Stimulated activated CD4-positive, alpha-beta T cell treated with anti-CD3 and anti-CD28 coated beads, Interleukin-4, amount 100 ng/mL, for 4 hours (primary cell): ENCODE measurements around the gene APELA.
"Not testable (repeated sequence)": the region's sequence is repeated elsewhere in the genome, so short reads cannot be mapped to it uniquely, and the experiment has no call there.

Experiments used
- DNase-seq, 2 experiments: peaks; one replicate each; pipeline ENCODE4 v3.0.0-alpha.2; 2020

Gene APELA, protein sequence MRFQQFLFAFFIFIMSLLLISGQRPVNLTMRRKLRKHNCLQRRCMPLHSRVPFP

DNA sequence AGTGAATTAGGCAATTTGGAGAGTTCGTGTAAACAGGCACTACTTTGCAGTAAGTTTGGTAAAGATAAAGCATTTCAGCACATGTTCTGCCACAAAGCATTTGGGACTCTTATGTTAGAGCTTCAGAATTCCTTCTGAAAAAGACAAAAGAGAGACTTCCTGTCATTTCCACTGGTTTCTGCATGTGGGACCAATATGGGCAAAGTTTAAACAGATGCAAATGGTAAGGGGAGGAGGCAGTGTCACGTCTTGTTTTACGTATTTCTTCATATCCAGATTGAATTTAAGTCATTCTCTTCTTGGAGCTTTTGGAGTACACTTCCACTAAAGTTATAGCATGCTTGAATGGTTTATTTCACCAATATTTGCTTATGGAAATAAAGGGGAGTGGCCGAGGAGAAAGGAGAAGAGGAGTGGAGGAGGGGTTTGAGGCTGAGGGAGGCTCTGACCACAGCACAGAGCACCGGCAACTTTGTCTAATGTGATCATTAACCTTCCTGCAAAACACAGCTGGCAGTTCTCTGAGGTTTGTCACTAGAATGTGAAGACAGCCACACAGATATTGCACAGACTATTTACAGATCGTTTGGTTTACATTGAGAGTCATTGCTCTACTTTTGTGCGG lies at the start of gene APELA:
Gene APELA, plus strand, starts transcription at position 479 of the 625 bp plus-strand sequence. CDS start 154 bp downstream, outside the sequence.
- DNase-seq = no peak

DNA sequence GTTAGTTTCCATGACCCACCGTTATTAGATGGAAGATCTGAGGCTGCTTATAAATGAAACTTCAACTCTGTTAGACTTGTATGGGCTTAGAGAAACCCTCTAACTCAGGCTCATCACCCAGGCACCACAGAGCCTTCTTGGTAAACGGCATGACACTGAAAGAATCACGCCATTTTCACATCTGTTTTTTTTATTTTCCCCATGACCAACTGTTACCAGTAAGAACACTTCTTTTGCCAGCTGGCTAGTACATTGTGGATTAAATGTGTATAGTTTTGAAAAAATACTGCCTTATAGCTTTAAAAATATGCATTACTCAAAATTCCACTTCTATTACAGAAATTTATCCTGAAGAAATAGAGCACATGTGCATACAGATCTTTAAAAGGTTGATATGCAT lies 48.0 kb upstream of the APELA start:
- no peak for DNase-seq

GRCh38 chr4:164846566-164846965 lies 30.4 kb upstream of the APELA start:
- no peak for DNase-seq

GRCh38 chr4:164847016-164847415 lies 30.0 kb upstream of the APELA start:
- no peak for DNase-seq

GRCh38 chr4:164847967-164848649 lies 28.9 kb upstream of the APELA start:
- no peak for DNase-seq

GRCh38 chr4:164856396-164856795 lies 20.6 kb upstream of the APELA start:
- DNase-seq = no peak

- DNase-seq = no peak
These were observed 10.0 kb upstream of the APELA start for GRCh38 chr4:164866817-164867490.

- DNase-seq = no peak
These were observed 5.3 kb upstream of the APELA start for GRCh38 chr4:164871673-164872072.

GRCh38 chr4:164872481-164872880 lies 4.5 kb upstream of the APELA start:
- DNase-seq = no peak

DNA sequence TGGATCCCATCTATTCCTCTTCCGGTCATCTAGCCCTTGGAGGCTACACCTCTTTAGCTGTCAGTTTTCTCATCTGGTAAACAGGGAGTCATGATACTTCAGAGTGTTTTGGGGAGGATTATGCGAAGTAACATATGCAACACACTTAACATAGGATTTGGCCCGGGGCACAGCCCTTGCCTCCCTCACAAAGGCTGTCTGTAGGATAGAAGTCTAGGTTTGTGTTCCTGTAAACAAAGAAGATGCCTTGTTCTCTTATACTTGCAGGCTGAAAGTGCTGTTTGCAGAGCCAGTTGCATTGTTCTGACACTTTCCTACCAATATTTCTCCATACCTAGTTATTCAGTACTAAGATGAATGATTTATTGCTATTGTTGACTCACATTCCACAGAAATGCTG lies 2.2 kb upstream of the APELA start:
- DNase-seq = no peak

DNA sequence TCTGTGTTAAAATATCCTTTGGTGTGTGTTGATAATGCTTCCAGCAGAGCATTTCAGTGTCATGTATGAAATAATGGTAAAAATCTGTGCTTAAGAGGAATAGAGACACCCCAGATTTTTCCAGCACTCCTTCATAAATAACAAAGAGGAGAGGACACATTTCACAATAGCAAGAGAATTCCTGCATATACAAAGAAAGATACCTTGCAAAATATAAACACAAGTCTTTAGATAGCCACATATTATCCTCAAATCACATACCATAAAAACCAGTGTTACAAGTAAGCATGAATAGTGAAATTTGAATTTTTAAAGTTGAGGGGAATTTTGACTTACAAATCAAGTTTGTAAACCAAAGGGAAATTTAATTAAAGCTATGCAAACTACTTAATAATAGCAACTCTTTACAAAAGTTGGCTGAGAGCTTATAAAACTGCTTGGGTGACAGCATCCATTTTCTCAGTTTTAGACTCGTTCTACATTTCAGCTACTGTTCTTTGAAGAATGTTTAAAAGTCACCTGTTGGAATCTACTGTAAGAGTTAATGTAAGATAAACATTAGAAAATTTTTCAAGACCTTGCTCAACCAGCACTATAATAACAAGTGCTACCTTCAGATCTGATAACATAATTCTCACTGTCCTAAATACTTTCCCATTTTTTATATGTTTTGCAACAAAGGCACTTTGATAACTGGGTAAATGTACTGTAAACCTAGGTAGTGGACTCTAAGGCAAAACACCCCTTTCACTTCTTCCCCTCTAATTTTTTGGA lies 3.7 kb downstream of the APELA start:
- no peak for DNase-seq

DNA sequence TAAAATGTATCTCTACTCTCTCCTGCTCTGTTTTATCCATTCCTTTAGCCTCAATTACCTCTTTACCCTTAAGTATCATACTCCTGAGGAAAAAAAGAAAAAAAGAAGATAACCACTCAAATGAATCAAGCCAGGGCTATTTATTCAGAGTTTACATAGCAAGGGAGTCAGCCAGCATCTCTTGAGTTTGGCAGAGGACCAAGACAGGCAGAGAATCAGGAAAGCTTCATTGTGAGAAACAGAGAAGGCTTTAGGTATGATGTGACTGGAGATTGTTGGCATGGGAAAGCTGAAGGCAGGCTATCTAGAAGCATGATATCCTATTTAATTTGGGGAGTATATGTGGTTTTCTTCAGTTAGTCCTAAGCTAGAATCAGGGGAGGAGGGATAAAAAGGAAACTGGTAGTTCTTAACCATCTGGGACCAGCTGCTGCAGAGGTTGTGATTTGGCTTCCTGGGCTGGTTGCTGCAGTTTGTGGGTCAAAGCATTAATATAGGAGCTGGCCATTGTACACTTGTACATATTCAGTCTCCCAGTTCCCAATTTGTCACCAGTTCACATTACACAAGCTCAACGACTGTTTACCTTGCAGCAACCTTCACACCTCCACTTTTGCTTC lies 11.2 kb downstream of the APELA start:
- DNase-seq = no peak

- DNase-seq = no peak
These were observed 13.7 kb downstream of the APELA start for GRCh38 chr4:164890691-164891090.

- DNase-seq = no peak
These were observed 15.0 kb downstream of the APELA start for GRCh38 chr4:164892018-164892417.

DNA sequence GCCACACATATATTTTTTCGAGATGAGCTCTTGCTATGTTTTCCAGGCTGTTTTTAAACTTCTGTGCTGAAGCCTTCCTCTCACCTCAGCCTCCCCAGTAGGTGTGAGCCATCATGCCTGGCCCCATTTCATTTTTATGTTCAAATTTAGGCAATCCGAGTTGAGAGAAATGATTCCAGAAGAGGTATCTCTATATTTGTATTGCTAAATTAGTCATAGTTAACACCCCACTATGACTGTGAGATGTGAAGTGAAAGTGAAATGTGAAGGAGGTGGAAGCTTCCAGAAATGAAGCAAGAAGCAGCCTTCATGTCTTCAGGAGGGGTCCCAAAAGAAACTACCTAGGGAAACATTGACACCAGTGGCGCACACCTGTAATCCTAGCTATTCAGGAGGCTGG lies 17.7 kb downstream of the APELA start:
- no peak for DNase-seq

- DNase-seq = no peak
These were observed 25.6 kb downstream of the APELA start for GRCh38 chr4:164902608-164903007.

DNA sequence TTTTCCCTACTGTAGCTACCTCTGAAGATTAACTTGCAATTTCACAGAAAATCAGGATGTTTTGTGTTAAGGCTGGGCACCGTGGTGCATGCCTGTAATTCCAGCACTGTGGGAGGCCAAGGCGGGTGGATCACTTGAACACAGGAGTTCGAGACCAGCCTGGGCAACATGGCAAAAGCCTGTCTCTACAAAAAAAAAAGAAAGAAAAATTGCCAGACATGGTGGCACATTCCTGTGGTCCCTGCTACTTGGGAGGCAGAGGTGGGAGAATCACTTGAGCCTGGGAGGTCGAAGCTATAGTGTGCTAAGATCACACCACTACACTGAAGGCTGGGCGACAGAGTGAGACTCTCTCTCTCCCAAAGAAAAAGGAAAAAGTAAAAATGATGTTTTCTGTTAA lies 27.4 kb downstream of the APELA start:
- DNase-seq = no peak

DNA sequence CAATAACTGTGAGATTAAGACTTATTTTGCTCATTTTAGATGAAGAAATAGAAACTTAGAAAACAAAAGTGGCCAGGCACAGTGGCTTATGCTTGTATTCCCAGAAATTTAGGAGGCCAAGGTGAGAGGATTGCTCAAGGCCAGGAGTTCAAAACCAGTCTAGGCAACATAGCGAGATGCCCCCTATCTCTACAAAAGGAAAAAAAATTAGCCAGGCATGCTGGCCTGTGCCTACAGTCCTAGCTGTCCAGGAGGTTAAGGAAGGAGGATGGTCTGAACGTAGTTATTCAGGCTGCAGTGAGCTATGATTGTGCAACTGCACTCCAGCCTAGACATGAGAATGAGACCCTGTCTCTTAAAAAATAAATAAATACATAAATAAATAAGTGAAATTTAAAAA lies 28.0 kb downstream of the APELA start:
- no peak for DNase-seq

DNA sequence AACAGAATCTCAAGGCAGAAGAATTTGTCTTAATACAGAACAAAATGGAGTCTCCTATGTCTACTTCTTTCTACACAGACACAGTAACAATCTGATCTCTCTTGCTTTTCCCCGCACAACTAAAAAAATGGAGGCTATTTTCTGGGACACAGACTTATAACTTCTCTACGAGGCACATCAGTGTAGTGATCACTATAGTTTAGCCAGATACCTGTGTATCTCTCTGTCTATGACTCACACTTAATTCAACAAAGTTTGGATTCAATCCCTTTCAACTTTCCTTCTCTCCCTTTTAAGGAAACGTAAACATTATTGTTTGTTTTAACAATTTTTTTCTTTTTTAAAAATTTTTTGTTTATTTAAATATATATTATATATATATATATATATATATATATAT lies 29.4 kb downstream of the APELA start:
- no peak for DNase-seq

DNA sequence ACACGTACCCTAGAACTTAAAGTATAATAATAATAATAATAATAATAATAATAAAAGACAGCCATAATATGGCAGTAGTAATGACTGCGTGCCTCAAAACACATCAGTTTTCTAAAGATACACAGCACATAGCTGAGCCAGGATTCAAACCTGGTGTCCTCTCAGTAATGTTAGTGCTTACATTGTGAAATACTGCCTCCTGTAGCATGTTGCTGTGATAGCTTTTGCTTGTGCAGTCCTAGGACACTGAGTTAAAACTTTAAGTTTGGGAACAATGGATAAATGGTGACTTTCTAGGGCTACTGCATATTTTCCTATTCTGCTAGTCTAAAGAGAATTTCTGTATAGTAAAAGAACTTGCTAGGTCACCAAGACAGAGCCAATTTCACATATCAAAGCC lies 36.5 kb downstream of the APELA start:
- not testable (repeated sequence) for DNase-seq

GRCh38 chr4:164918956-164919355 lies 42.0 kb downstream of the APELA start:
- no peak for DNase-seq

DNA sequence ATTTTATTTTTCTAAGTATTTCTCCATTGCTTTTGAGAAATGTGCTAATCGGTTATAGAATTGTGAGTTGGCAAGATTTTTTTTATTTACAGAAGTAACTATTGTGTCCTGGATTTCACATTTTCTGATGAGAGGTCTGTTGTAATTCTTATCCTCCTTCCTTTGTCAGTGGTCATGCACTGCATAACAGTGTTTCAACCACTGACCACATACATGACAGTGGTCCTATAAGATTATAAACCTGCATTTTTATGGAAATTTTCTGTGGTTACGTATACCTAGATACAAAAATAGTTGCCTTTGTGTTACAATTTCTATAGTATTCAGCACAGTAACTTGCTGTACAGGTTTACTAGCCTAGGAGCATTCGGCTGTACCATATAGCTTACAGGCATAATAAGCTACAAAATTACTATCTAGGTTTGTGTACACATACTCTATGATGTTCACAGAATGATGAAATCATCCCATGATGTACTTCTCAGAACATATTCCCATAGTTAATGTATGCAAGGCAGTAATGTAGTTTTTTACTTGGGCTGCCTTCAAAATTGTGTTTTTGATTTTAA lies 47.8 kb downstream of the APELA start:
- DNase-seq = no peak

DNA sequence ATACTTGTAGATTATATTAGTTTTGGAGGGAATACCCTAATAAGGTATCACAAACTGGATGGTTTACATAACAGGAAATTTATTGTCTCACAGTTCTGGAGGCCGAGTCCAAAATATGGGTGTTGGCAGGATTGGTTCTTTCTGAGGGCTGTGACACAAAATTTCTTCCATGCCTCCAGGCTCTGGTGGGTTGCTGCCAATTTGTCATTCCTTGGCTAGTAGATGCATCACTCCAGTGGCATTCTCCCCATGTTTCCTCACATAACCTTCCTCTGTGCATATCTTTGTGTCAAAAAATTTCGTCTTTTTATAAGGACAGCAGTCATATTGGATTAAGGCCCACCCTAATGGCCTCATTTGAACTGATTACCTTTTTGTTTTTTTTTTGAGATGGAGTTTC lies 49.3 kb downstream of the APELA start:
- no peak for DNase-seq
